GM18505 (cell line): ENCODE measurements around the gene RAB3GAP1.
"Not testable (repeated sequence)": the region's sequence is repeated elsewhere in the genome, so short reads cannot be mapped to it uniquely, and the experiment has no call there.

Source experiments
- ATAC-seq: cut with Tn5 transposase; IDR thresholded peaks from one replicate; pipeline ENCODE4 v1.9.1; 2021; ENCODE audit not compliant: unreplicated experiment
- POLR2A ChIP-seq: IDR thresholded peaks from 4 replicates; pipeline ENCODE4 v1.6.1; 2011; ENCODE audit warnings: borderline replicate concordance; ENCODE audit not compliant: insufficient read depth, insufficient read length; ENCODE audit errors: extremely low read depth

RAB3GAP1 gene

GRCh38 chr2:135074216-135074615 lies 22.1 kb downstream of the RAB3GAP1 start:
- no peak for ATAC-seq
- TF ChIP-seq POLR2A = no peak

- TF ChIP-seq POLR2A = no peak
- no peak for ATAC-seq
Measured at GRCh38 chr2:135076556-135076955, 24.5 kb downstream of the RAB3GAP1 start.

GRCh38 chr2:135078417-135078816 lies 26.3 kb downstream of the RAB3GAP1 start:
- TF ChIP-seq POLR2A = no peak
- no peak for ATAC-seq

GRCh38 chr2:135086222-135086621 lies 34.1 kb downstream of the RAB3GAP1 start:
- no peak for ATAC-seq
- TF ChIP-seq POLR2A = no peak

- ATAC-seq = not testable (repeated sequence)
Measured at GRCh38 chr2:135089597-135089996, 37.5 kb downstream of the RAB3GAP1 start.

GRCh38 chr2:135091681-135092080 lies 39.6 kb downstream of the RAB3GAP1 start:
- no peak for ATAC-seq
- no peak for TF ChIP-seq POLR2A

GRCh38 chr2:135093193-135093592 lies 41.1 kb downstream of the RAB3GAP1 start:
- ATAC-seq = no peak
- TF ChIP-seq POLR2A = no peak

- TF ChIP-seq POLR2A = no peak
Measured at GRCh38 chr2:135093670-135094330, 41.7 kb downstream of the RAB3GAP1 start.

GRCh38 chr2:135094508-135094907 lies 42.4 kb downstream of the RAB3GAP1 start:
- no peak for ATAC-seq
- TF ChIP-seq POLR2A = no peak

More at GRCh38 chr2:135093670-135094330, 41.7 kb downstream of the RAB3GAP1 start:
- ATAC-seq = no peak

GRCh38 chr2:135095591-135095990 lies 43.5 kb downstream of the RAB3GAP1 start:
- TF ChIP-seq POLR2A = no peak
- no peak for ATAC-seq

- no peak for TF ChIP-seq POLR2A
- no peak for ATAC-seq
Measured at GRCh38 chr2:135096665-135097446, 44.8 kb downstream of the RAB3GAP1 start.

GRCh38 chr2:135097532-135098231 lies 45.6 kb downstream of the RAB3GAP1 start:
- no peak for TF ChIP-seq POLR2A
- ATAC-seq = no peak

- no peak for TF ChIP-seq POLR2A
- no peak for ATAC-seq
Measured at GRCh38 chr2:135099802-135100483, 47.9 kb downstream of the RAB3GAP1 start.
